Measurements from ENCODE around the gene DOK7.

Gene DOK7

GRCh38 chr4:3475713-3476260 lies 12.7 kb downstream of the DOK7 start:
- Histone ChIP-seq H3K4me1 (ENCODE audit: insufficient read depth, low read length) (peaks cover 2% of the 10 kb centered on the region), H3K27ac (ENCODE audit: low read length) (no peak overlapping the region), H3K9ac (ENCODE audit: low read depth, low read length) (no peak overlapping the region), H3K27me3 (ENCODE audit: insufficient read depth, low read length) (peaks cover 80% of the 10 kb centered on the region), H3K9me3 (ENCODE audit: insufficient read depth, low read depth, low read length) (no peaks in the 10 kb centered on the region), H3K4me3 (ENCODE audit: low read length) (no peak overlapping the region), H3K36me3 (ENCODE audit: insufficient read depth, low read depth, low read length) (no peaks in the 10 kb centered on the region)

GRCh38 chr4:3476341-3476747 lies 13.2 kb downstream of the DOK7 start:
- H3K9me3 ChIP-seq (ENCODE audit: insufficient read depth, low read depth, low read length), result no peaks in the 10 kb centered on the region
- no peak overlapping the region for H3K4me3 ChIP-seq (ENCODE audit: low read length)
- no peak overlapping the region for H3K27ac ChIP-seq (ENCODE audit: low read length)
- H3K4me1 ChIP-seq (ENCODE audit: insufficient read depth, low read length), result peaks cover 7% of the 10 kb centered on the region
- no peaks in the 10 kb centered on the region for H3K36me3 ChIP-seq (ENCODE audit: insufficient read depth, low read depth, low read length)
- H3K9ac ChIP-seq (ENCODE audit: low read depth, low read length), result no peak overlapping the region
- peaks cover 78% of the 10 kb centered on the region for H3K27me3 ChIP-seq (ENCODE audit: insufficient read depth, low read length)

GRCh38 chr4:3476936-3477749 lies 14.0 kb downstream of the DOK7 start:
- Histone ChIP-seq H3K9ac (ENCODE audit: low read depth, low read length) (no peak overlapping the region), H3K4me3 (ENCODE audit: low read length) (no peak overlapping the region), H3K36me3 (ENCODE audit: insufficient read depth, low read depth, low read length) (no peaks in the 10 kb centered on the region), H3K27ac (ENCODE audit: low read length) (no peak overlapping the region), H3K4me1 (ENCODE audit: insufficient read depth, low read length) (peaks cover 10% of the 10 kb centered on the region), H3K9me3 (ENCODE audit: insufficient read depth, low read depth, low read length) (no peaks in the 10 kb centered on the region), H3K27me3 (ENCODE audit: insufficient read depth, low read length) (peaks cover 78% of the 10 kb centered on the region)

GRCh38 chr4:3477750-3478430 lies 14.8 kb downstream of the DOK7 start:
- no peak overlapping the region for H3K4me3 ChIP-seq (ENCODE audit: low read length)
- H3K27ac ChIP-seq (ENCODE audit: low read length), result no peak overlapping the region
- H3K36me3 ChIP-seq (ENCODE audit: insufficient read depth, low read depth, low read length), result no peaks in the 10 kb centered on the region
- no peaks in the 10 kb centered on the region for H3K9me3 ChIP-seq (ENCODE audit: insufficient read depth, low read depth, low read length)
- H3K9ac ChIP-seq (ENCODE audit: low read depth, low read length), result no peak overlapping the region
- peaks cover 10% of the 10 kb centered on the region for H3K4me1 ChIP-seq (ENCODE audit: insufficient read depth, low read length)
- peaks cover 80% of the 10 kb centered on the region for H3K27me3 ChIP-seq (ENCODE audit: insufficient read depth, low read length)

- Histone ChIP-seq H3K9ac (ENCODE audit: low read depth, low read length) (no peak overlapping the region), H3K27ac (ENCODE audit: low read length) (no peak overlapping the region), H3K4me1 (ENCODE audit: insufficient read depth, low read length) (peaks cover 10% of the 10 kb centered on the region), H3K36me3 (ENCODE audit: insufficient read depth, low read depth, low read length) (no peaks in the 10 kb centered on the region), H3K27me3 (ENCODE audit: insufficient read depth, low read length) (peaks cover 88% of the 10 kb centered on the region), H3K9me3 (ENCODE audit: insufficient read depth, low read depth, low read length) (no peaks in the 10 kb centered on the region), H3K4me3 (ENCODE audit: low read length) (no peak overlapping the region)
Measured at GRCh38 chr4:3478446-3479357, 15.6 kb downstream of the DOK7 start.

GRCh38 chr4:3479358-3480101 lies 16.4 kb downstream of the DOK7 start:
- H3K9me3 ChIP-seq (ENCODE audit: insufficient read depth, low read depth, low read length), result no peaks in the 10 kb centered on the region
- H3K27me3 ChIP-seq (ENCODE audit: insufficient read depth, low read length), result peaks cover 90% of the 10 kb centered on the region
- H3K4me1 ChIP-seq (ENCODE audit: insufficient read depth, low read length), result peaks cover 10% of the 10 kb centered on the region
- H3K36me3 ChIP-seq (ENCODE audit: insufficient read depth, low read depth, low read length), result no peaks in the 10 kb centered on the region
- H3K27ac ChIP-seq (ENCODE audit: low read length), result no peak overlapping the region
- H3K4me3 ChIP-seq (ENCODE audit: low read length), result no peak overlapping the region
- no peak overlapping the region for H3K9ac ChIP-seq (ENCODE audit: low read depth, low read length)

- Histone ChIP-seq H3K4me1 (ENCODE audit: insufficient read depth, low read length) (peaks cover 10% of the 10 kb centered on the region), H3K9me3 (ENCODE audit: insufficient read depth, low read depth, low read length) (no peaks in the 10 kb centered on the region), H3K4me3 (ENCODE audit: low read length) (peak overlapping the region; percentile 57), H3K27me3 (ENCODE audit: insufficient read depth, low read length) (peaks cover 90% of the 10 kb centered on the region), H3K27ac (ENCODE audit: low read length) (no peak overlapping the region), H3K36me3 (ENCODE audit: insufficient read depth, low read depth, low read length) (no peaks in the 10 kb centered on the region), H3K9ac (ENCODE audit: low read depth, low read length) (no peak overlapping the region)
Measured at GRCh38 chr4:3480528-3481112, 17.5 kb downstream of the DOK7 start.

GRCh38 chr4:3481113-3481531 lies 18.0 kb downstream of the DOK7 start:
- H3K9me3 ChIP-seq (ENCODE audit: insufficient read depth, low read depth, low read length), result no peaks in the 10 kb centered on the region
- no peak overlapping the region for H3K9ac ChIP-seq (ENCODE audit: low read depth, low read length)
- H3K27ac ChIP-seq (ENCODE audit: low read length), result no peak overlapping the region
- H3K36me3 ChIP-seq (ENCODE audit: insufficient read depth, low read depth, low read length), result no peaks in the 10 kb centered on the region
- peaks cover 93% of the 10 kb centered on the region for H3K27me3 ChIP-seq (ENCODE audit: insufficient read depth, low read length)
- peaks cover 10% of the 10 kb centered on the region for H3K4me1 ChIP-seq (ENCODE audit: insufficient read depth, low read length)
- peak overlapping the region; percentile 57 for H3K4me3 ChIP-seq (ENCODE audit: low read length)

- no peak overlapping the region for H3K9ac ChIP-seq (ENCODE audit: low read depth, low read length)
Measured at GRCh38 chr4:3481783-3482393, 18.8 kb downstream of the DOK7 start.

GRCh38 chr4:3482707-3483106 lies 19.6 kb downstream of the DOK7 start:
- peaks cover 10% of the 10 kb centered on the region for H3K4me1 ChIP-seq (ENCODE audit: insufficient read depth, low read length)
- no peak overlapping the region for H3K27ac ChIP-seq (ENCODE audit: low read length)
- H3K36me3 ChIP-seq (ENCODE audit: insufficient read depth, low read depth, low read length), result no peaks in the 10 kb centered on the region
- H3K9ac ChIP-seq (ENCODE audit: low read depth, low read length), result no peak overlapping the region
- H3K9me3 ChIP-seq (ENCODE audit: insufficient read depth, low read depth, low read length), result no peaks in the 10 kb centered on the region
- H3K4me3 ChIP-seq (ENCODE audit: low read length), result no peak overlapping the region
- H3K27me3 ChIP-seq (ENCODE audit: insufficient read depth, low read length), result peaks cover 95% of the 10 kb centered on the region

More at GRCh38 chr4:3481783-3482393, 18.8 kb downstream of the DOK7 start:
- Histone ChIP-seq H3K4me3 (ENCODE audit: low read length) (no peak overlapping the region), H3K27ac (ENCODE audit: low read length) (no peak overlapping the region), H3K27me3 (ENCODE audit: insufficient read depth, low read length) (peaks cover 95% of the 10 kb centered on the region), H3K36me3 (ENCODE audit: insufficient read depth, low read depth, low read length) (no peaks in the 10 kb centered on the region), H3K9me3 (ENCODE audit: insufficient read depth, low read depth, low read length) (no peaks in the 10 kb centered on the region), H3K4me1 (ENCODE audit: insufficient read depth, low read length) (peaks cover 10% of the 10 kb centered on the region)
